GM19463 (cell line): ENCODE data around the gene LAMP1.
"Not testable (repeated sequence)": the region's sequence is repeated elsewhere in the genome, so short reads cannot be mapped to it uniquely, and the experiment has no call there.

Experiments
- ATAC-seq: cut with Tn5 transposase; IDR thresholded peaks from one replicate; pipeline ENCODE4 v1.9.1; 2021; ENCODE audit warnings: mild to moderate bottlenecking, moderate library complexity; ENCODE audit not compliant: unreplicated experiment

LAMP1 gene

DNA sequence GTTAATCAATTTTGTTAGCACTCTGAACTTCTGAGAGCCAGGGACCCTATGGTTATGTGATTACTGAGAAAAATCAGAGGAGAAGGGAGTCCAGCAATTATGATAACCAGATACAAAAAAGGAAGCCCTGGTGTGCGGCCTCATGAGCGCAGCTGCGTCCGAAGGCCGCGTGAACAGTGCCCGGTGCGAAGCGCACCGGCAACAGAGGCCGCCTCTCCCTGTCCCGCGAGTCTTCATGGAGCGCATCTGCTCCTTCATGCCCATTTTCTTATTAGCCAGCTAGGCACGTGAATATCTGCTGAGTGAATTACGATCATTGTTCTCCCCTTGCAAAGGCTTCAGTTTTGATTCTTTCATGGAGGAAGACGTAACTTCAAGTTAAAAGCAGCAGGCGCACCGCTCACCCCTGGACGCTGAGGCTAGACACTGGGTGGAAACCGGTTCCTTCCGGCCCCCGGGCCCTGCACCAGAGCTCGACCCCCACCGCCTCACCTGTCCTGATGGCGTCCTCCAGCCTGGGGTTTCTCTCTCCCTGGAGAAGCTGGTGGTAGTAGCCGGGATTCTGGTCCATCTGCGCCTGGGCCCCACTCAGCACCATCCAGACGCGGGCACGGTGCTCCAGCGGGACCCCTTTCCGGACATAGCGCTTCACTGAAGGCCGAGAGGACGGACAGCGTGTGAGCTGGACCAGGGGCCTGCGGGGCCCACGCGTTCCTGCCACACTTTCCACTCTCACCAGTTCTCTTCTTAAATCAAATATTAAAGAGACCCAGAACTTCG lies 58.0 kb downstream of the LAMP1 start:
- no peak for ATAC-seq

DNA sequence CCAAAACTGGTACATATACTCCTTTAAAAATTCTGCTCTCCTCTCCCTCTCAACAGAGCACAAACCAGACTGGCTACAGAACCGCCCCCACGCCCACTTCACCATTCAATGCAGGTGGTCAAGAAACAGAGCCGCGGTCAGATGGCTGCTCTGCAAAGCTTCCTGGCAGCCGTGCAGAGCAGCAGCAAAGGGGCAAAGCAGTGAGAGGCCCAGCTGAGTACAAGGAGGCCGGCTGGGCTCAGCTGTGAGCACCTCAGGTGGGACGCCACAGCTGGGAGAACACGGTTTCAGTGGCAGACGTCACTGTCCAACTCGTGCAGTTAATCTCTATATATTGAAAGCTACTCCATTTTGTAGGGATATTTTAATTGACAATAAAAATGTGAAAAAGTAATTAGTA lies 58.6 kb downstream of the LAMP1 start:
- ATAC-seq = no peak

DNA sequence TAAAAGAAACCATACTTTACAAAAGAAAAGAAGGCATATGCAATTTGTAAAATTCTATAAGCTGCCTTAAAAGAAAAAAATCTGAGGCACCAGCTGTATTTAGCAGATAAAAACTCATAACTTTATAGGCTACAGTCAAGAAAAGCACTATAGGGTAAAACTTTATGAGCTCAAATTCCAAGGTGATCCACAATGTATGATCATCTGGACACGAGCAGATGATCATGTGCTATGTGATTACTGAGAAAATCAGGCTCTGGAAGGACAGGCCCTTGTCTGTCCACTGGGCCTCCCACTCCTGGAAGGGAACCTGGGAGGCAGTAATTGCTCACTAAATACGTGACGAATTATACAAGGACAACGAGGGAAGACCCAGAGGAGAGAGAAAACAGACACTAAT lies 59.6 kb downstream of the LAMP1 start:
- ATAC-seq = no peak

DNA sequence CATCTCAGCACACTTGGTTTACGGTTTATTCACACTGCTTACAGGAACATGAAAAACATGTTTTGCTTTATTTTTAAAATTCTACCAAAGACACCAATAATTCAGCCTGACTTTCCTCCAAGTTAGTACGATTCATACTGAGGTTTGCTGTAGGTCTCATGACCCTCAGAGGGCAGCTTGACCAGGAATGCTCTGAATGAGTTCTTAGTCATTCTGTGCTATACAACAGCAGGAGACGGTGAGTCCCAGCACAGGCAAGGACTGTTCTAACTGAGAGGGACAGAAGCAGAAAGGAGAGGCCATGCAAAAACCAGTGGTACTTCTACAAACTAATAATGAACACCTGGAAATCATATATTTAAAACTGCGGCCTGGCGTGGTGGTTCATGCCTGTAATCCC lies 60.5 kb downstream of the LAMP1 start:
- no peak for ATAC-seq

DNA sequence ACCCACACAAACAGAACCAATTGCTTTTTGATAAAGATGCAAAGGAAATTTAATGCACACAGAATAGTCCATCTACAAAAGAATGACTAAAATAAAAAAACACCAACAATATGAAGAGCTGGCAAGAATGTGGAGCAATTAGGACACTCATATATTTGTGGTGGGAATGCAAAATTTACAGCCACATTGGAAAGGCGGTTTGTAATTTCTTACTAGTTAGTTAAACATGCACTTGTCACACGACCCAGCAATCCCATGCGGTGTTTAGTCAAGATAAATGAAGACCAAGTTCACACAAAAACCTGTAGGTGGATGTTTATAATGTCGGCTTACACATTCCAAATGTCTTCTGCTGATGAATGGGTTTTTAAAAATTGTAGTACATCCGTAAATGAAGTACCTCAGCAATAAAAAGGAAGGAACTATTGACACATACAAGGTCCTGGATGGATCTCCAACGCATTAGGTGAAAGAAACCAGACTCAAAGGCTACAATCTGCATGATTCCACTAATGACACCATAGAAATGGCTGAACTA lies 61.7 kb downstream of the LAMP1 start:
- no peak for ATAC-seq

DNA sequence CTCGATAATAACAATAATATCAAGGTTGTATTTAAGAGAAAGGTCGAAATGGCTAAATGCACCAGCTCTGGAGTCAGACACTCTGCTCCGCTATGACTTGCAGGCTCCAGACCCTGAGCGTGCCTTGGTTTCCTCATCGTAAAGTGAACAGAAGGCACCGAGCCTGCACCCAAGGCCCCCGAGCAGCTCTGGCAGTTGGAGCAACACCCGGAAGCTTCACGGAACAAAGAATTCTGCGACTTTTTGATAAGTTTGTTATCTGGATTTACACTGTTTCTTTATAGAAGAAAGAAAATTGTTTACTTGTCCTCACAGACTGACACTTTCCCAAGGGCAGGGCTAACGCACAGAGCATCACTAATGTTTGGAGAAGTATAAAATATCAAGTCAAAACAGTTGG lies 62.5 kb downstream of the LAMP1 start:
- no peak for ATAC-seq

DNA sequence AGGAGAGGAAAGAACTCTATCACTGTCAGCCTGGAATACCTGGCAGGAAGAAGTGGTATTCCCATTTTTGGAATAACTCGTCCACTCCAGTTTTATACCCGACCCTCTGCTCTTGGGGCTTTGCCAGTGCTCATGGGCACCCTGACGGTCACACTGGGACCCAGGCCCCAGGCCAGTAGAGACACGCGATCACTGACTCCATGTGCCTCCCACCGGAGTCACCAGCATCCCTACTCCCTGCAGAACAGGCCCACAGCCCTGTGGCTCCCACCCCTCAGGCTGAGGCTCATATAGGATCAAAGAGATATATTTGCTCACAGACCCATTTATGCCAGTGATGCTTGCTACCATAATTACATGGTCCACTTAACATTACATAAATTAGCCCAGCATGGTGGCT lies 63.4 kb downstream of the LAMP1 start:
- no peak for ATAC-seq

DNA sequence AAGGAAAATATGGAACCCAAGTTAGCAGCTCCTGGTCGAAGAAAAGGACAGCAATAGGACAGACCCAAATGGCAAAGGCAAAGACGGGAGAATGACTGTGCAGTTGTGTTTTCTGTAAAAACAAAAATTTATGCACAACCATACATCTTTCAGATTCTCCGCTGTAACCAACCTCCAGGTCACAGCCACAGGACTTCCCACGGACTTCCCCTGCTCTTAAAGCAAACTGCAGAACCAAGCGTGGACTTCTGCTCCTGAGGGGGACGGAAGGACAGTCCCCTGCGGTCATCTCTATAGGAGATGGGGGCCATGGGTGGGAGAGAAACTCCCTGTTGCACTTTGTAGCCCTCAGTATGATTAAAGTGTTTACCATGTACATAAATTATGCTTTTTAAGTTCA lies 64.4 kb downstream of the LAMP1 start:
- ATAC-seq = no peak

DNA sequence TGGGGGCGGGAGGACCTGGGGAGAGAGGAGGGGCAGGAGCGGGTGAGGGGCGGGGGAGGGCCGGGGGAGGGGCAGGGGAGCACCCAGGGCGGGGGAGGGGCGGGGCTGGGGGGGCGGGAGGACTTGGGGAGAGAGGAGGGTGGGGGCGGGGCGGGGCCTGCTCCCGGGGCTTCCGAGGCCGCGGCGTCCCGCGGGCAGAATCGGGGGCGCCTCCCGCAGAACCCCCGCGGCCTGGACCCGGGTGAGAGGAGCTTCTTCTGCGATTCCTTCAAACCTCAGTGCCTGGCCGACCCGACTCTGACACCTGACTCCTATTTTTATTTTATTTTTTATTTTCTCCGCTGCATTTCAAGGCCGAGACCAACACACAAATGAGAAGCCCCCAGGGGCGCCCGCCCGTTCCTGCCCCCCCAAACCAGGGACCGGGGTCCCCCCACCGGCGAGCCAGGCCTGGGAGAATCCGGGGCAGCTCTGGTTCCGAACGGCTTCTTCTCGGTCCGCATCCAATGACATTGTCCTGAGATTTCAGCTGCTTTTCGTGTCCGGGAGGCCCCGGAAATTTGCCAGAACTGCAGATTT lies 67.4 kb downstream of the LAMP1 start:
- no peak for ATAC-seq

DNA sequence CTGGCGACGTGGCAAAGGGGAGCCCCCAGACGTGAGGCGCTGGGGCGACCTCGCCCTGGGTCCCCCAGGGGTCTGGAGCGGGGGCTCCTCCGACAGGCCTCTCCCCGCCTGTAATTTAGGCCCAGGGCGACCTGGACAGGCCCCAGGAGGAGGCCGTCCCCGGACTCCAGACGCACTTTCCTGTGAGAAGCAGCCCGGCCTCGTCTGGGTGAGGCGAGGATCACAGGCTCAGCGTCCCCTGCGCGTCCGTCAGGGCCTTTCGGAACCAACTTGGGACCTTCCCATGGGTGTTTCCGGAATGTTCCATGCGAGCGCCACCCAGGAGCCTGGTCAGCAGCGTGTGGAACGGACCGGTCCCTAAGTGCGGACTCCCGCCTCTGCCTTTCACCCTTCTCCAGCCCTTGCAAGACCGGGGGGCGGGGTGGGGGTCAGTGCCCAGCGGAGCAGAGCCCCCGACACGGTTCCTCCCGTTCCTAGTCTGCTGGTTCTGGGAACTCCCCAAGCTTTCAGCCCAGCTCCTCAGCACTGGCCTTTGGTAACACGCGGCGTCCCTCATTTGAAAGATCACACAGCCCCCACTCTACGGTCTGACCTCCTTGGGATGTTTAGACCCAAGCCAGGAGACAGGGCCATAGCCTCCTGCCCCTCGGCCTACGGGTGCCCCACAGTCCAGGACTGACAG lies 68.0 kb downstream of the LAMP1 start:
- no peak for ATAC-seq

DNA sequence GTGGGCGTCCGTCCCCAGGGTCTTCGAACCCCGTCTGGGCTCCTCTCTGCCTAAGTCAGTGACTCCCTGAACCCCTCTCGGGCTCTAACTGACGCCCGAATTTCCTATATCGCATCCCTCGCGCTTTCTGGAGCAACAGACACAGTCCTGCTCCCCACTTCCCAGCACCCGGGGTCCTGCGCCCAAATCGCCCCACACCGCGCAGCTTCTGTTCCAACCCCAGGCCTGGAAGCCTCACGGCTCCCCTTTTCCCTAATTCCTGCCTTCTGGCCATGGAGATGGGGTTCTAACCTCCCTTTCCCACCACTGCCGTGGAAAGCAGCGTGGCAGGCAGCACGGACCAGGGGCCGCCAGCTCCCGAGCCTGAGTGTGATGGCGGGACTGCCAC lies 68.5 kb downstream of the LAMP1 start:
- no peak for ATAC-seq

DNA sequence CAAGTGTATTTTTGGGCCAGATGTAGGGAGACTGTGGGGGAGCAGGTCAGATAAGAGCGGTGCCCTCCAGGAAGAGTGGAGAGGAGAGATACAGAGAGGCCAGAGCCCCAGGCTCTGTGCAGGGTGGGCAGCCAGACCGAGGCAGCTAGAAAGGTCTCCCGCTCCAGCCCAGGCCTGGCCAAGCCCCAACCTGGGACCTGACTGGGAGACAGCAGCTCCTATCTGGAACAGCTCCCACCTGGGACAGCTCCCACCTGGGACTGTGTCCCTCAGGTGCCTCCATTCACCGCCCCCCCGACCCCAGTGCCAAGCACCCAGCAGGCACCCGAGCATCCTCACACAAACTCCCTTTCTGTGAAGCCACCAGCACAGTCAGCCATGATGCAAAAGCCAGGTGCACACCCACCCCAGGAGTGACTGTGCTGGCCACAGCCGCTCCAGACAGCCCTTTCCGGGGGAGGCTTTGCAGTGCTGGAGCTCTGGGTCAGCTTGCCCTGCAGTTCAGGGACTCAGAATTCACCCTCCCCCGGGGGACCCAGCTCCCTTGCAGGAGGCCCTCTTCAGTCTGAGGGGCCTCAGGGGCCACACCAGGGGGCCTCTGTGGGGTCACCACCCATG lies 69.0 kb downstream of the LAMP1 start:
- no peak for ATAC-seq

DNA sequence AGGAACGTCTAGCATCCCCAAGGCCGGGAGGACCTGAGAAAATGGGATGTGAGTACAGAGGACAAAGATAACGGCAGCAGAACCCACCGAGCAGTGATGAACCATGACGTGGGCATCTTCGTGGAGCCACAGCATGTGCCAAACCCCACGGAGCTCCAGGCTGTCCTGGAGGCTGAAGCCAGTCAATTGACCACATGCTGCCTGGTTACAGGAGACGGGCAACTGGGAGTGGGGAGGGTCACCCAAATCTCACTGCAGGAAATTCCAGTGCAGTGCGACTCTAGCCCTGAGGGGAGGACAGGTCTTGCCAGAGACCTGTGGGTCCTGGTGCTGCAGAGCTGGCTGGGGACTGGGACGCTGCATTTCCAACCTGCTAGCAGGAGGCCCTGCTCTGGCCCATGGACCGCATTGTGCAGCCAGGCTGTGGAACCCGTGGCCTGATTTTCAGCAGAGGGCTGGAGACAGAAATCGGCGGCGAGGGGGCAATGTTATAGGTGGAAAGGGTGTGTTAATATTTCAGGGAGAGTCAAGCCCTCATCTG lies 70.1 kb downstream of the LAMP1 start:
- no peak for ATAC-seq

DNA sequence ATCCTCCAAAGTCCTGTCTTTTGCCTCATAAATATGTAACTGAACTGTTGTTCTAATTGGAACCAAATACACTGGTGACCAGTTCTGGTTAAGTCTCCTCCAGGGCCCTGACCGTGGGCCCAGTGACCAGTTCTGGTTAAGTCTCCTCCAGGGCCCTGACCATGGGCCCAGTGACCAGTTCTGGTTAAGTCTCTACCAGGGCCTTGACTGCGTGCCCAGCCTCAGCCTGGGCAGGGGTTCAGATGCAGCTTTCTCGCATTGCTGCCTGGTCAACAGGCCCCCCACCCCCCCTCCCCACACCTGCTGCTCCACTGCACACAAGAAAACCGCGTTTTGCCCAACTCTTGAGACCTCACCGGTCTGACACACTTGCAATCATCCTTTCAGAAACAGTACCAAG lies 70.7 kb downstream of the LAMP1 start:
- no peak for ATAC-seq

DNA sequence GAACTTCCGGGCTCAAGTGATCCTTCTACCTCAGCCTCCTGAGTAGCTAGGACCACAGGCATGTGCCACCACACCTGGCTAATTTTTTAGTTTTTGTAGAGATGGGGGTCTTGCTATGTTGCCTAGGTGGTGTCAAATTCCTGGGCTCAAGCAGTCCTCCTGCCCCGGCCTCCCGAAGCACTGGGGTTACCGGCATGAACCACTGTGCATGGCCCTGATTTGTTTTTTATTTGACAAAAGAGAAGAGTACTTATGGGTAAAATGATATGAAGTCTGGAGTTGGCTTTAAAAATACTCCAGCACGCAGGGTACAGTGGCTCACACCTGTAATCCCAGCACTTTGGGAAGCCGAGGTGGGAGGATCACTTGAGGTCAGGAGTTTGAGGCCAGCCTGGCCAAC lies 71.3 kb downstream of the LAMP1 start:
- not testable (repeated sequence) for ATAC-seq

DNA sequence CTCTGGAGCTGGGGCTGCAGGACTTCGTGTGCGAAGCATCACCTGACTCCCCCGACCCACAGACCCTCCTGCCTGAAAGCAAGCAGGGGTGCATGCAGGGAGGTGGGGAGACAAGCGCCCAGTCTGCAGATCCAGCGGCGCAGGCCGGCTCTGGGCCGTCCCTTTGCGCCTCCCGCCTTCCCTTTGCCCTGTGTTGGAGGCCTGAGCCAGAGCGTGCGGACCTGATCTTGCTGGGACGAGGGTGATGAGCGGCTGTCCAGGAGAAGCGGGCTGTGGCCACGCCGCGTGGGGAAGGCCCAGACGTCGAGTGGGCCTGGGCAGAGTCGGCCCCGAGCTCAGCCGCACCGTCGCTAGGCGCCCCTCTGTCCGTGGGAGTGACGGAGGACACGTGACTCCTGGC lies 72.2 kb downstream of the LAMP1 start:
- no peak for ATAC-seq

DNA sequence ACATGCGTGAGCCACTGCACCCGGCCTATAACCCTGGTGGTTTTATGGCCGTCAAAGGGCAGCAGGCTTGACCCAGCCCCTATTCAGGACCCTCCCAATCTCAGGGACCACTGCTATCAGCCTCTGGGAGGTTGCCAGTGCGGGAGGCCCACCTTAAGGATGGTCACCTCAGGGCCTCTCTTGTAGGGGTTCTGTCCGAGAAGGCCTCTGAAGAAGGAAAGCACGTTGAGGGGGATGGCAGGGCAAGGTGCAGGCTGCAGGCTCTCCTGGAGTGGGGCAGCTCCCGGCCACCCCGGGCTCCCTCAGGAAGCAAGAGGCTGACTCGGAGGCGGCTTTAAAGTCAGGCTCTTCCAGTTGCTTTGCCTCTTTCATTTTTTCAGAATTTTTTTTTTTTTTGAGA lies 72.8 kb downstream of the LAMP1 start:
- ATAC-seq = no peak

DNA sequence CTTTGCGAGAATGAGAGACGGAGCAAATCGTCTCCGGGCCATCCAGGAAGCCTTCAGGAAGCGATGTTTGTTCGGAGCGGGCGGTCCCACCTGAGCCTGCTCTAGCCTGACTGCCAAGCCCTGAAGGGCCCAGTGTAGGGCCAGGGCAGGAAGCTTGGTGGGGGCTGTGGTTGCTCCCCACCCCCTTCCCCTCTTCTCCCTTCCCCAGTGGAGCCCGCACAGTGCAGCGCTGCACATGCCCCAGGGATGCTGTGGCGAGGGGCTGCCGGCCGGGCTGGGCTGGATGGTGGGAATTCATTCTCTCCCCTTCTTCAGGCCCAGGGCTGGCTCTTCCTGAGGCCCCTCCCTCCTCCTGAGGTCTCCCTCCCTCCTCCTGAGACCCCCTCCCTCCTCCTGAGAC lies 74.0 kb downstream of the LAMP1 start:
- ATAC-seq = no peak

DNA sequence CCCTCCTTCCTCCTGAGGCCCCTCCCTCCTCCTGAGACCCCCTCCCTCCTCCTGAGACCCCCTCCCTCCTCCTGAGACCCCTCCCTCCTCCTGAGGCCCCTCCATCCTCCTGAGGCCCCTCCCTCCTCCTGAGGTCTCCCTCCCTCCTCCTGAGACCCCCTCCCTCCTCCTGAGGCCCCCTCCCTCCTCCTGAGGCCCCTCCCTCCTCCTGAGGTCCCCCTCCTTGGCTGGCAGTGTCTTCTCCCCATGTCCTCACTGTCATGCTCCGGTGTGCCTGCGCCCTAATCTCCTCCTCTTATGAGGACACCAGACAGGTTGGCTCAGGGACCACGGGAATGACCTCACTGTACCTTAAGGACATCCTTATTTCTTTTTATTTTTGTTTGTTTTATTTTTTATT lies 74.7 kb downstream of the LAMP1 start:
- not testable (repeated sequence) for ATAC-seq
